BE2C (cell line): ENCODE measurements around the gene TEX264.
A peak's percentile ranks its signal among the peaks of the same experiment; 100 is the strongest.

Experiments
- DNase-seq: peaks from one replicate; pipeline ENCODE4 v3.0.0-alpha.2; 2020
- H3K27me3 ChIP-seq: fragments of 250-450 bp; sonication (Bioruptor Pico); 2 replicates; pipeline ENCODE4 v1.5.1; 2020; ENCODE audit warnings: mild to moderate bottlenecking
- H3K36me3 ChIP-seq: fragments of 250-450 bp; sonication (Bioruptor Pico); 2 replicates; pipeline ENCODE4 v1.5.1; 2020; ENCODE audit warnings: mild to moderate bottlenecking
- H3K4me1 ChIP-seq: fragments of 250-450 bp; sonication (Bioruptor Pico); 2 replicates; pipeline ENCODE4 v1.5.1; 2020
- H3K4me3 ChIP-seq: 2 replicates; pipeline ENCODE4 v1.5.1; 2011; ENCODE audit warnings: low read depth, low read length
- H3K9me3 ChIP-seq: fragments of 250-450 bp; sonication (Bioruptor Pico); 2 replicates; pipeline ENCODE4 v1.5.1; 2020
- TF ChIP-seq, protein P1 (sequence below): IDR thresholded peaks from 2 replicates; pipeline ENCODE4 v1.5.1; 2012; ENCODE audit warnings: mild to moderate bottlenecking, low read depth, low read length

TEX264 gene

DNA sequence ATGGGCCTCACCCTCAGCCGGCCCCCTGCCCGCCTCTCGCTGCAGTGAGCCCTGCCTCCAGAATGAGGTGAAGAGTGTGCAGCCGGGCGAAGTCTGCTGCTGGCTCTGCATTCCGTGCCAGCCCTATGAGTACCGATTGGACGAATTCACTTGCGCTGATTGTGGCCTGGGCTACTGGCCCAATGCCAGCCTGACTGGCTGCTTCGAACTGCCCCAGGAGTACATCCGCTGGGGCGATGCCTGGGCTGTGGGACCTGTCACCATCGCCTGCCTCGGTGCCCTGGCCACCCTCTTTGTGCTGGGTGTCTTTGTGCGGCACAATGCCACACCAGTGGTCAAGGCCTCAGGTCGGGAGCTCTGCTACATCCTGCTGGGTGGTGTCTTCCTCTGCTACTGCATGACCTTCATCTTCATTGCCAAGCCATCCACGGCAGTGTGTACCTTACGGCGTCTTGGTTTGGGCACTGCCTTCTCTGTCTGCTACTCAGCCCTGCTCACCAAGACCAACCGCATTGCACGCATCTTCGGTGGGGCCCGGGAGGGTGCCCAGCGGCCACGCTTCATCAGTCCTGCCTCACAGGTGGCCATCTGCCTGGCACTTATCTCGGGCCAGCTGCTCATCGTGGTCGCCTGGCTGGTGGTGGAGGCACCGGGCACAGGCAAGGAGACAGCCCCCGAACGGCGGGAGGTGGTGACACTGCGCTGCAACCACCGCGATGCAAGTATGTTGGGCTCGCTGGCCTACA is 44.4 kb downstream of the TEX264 start:
- Histone ChIP-seq H3K36me3 (no peaks in the 10 kb centered on the region), H3K4me3 (no peak overlapping the region), H3K4me1 (no peaks in the 10 kb centered on the region), H3K27me3 (no peaks in the 10 kb centered on the region), H3K9me3 (no peaks in the 10 kb centered on the region)
- TF ChIP-seq, protein P1, sequence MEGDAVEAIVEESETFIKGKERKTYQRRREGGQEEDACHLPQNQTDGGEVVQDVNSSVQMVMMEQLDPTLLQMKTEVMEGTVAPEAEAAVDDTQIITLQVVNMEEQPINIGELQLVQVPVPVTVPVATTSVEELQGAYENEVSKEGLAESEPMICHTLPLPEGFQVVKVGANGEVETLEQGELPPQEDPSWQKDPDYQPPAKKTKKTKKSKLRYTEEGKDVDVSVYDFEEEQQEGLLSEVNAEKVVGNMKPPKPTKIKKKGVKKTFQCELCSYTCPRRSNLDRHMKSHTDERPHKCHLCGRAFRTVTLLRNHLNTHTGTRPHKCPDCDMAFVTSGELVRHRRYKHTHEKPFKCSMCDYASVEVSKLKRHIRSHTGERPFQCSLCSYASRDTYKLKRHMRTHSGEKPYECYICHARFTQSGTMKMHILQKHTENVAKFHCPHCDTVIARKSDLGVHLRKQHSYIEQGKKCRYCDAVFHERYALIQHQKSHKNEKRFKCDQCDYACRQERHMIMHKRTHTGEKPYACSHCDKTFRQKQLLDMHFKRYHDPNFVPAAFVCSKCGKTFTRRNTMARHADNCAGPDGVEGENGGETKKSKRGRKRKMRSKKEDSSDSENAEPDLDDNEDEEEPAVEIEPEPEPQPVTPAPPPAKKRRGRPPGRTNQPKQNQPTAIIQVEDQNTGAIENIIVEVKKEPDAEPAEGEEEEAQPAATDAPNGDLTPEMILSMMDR, result no peak
- DNase-seq, result no peak

DNA sequence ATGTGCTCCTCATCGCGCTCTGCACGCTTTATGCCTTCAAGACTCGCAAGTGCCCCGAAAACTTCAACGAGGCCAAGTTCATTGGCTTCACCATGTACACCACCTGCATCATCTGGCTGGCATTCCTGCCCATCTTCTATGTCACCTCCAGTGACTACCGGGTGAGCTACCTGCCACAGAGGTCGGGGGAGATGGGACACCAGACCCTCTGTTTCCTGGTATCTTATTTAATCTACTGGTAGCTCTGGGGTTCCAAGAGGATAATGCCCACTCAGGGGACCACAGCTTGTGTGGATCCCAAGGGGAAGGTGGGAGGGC is 44.9 kb downstream of the TEX264 start:
- TF ChIP-seq, protein P1, result no peak
- Histone ChIP-seq H3K4me3 (no peak overlapping the region), H3K36me3 (no peaks in the 10 kb centered on the region), H3K4me1 (no peaks in the 10 kb centered on the region), H3K9me3 (no peaks in the 10 kb centered on the region), H3K27me3 (no peaks in the 10 kb centered on the region)
- no peak for DNase-seq

DNA sequence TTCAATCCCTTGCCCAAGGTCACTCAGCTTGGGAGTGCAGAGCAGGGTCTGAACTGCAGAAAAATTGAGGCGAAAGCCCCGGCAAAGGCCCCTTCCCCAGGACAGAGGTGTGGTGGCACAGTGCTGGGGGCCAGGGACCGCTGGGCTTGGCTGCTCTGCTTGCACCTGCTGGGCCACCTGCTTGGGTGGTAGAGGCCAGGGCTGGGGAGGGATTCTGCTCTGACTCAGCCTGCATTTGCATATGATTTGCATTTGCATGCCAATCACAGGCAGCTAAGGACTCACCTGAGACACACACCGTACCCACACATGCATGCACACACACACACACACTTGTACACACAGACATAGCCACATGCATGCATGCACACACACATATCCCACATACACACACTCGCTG is 45.8 kb downstream of the TEX264 start:
- Histone ChIP-seq H3K4me1 (no peaks in the 10 kb centered on the region), H3K36me3 (no peaks in the 10 kb centered on the region), H3K27me3 (no peaks in the 10 kb centered on the region), H3K9me3 (no peaks in the 10 kb centered on the region), H3K4me3 (no peak overlapping the region)
- TF ChIP-seq, protein P1, result no peak
- DNase-seq, result no peak

DNA sequence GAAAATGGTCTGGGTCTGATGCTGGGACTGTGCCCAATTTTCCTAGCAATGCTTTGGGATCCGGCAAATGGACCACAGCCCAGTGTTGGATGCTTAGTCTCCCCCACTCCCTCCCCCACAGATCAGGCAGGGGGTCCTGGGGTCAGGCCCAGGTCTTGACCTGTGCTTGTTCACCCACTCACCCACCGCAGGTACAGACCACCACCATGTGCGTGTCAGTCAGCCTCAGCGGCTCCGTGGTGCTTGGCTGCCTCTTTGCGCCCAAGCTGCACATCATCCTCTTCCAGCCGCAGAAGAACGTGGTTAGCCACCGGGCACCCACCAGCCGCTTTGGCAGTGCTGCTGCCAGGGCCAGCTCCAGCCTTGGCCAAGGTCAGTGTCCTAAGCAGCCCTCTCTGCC is 46.4 kb downstream of the TEX264 start:
- TF ChIP-seq, protein P1, result no peak
- DNase-seq, result no peak
- no peaks in the 10 kb centered on the region for H3K27me3 ChIP-seq
- H3K9me3 ChIP-seq, result no peaks in the 10 kb centered on the region
- H3K4me1 ChIP-seq, result no peaks in the 10 kb centered on the region
- no peaks in the 10 kb centered on the region for H3K36me3 ChIP-seq
- no peak overlapping the region for H3K4me3 ChIP-seq

DNA sequence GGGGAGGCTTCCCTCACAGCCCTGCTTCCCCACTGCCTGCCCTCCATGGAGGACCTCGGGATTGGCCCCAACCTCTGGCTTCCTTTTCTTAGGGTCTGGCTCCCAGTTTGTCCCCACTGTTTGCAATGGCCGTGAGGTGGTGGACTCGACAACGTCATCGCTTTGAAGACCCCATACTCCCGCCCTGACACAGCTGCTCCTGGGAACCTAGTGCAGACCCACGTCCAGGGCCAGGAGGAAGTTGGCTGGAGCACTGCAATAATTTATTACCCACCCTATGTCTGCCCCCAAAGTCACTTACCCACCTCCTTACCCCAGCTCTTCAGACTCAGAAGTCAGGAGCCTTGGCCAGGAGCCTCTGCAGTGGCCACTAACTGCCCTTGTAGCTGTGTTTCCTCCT is 46.9 kb downstream of the TEX264 start:
- H3K4me1 ChIP-seq, result no peaks in the 10 kb centered on the region
- no peaks in the 10 kb centered on the region for H3K9me3 ChIP-seq
- no peaks in the 10 kb centered on the region for H3K27me3 ChIP-seq
- H3K4me3 ChIP-seq, result no peak overlapping the region
- TF ChIP-seq, protein P1, result no peak
- DNase-seq, result no peak
- H3K36me3 ChIP-seq, result no peaks in the 10 kb centered on the region

DNA sequence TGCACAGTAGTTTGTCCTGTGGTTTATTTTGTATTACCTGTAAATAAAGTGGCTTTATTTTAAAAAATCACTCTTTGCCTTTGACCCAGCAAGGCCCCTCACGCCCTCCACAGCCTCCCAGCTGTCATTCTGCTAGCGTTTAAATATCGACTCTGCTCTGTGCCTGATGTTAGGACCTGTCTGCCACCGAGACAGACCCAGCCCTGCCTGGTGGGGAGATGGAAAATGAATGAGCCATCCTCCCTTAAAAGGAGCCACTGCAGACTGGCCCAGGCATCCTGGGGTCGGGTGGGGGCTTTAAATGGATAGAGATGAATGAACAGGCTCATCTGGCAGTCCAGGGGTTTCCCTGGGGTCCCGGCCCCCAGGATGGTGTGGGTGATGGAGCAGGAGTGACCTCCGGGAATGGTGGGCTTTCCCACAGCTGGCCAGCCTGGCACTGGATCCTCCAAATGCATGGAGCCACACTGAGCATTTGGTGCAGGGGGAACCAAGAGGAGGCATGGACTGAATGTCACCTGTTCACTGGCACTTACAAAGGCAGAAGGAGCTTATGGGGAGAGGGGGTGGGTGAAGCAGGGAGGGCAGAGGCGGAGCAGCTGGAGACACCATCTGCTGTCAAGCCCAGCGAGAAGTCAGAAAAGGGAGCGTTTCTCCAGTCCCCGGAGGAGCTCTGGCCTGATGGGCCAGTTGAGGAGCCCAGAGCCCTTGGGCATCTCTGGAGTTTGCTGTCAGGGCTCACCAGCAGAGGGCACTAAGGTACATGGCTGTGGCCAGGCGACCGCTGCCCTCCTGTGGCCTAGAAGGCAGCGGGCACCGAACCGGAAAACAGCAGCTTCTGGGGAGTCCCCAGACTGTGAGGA is 47.7 kb downstream of the TEX264 start:
- Histone ChIP-seq H3K27me3 (no peaks in the 10 kb centered on the region), H3K36me3 (no peaks in the 10 kb centered on the region), H3K4me3 (no peak overlapping the region), H3K9me3 (no peaks in the 10 kb centered on the region), H3K4me1 (no peaks in the 10 kb centered on the region)
- TF ChIP-seq, protein P1, result peak; percentile 79
- DNase-seq, result peak; percentile 71
